Measurements from ENCODE around the gene FCHSD2.

GRCh38 chr11:73159297-73159696, 17.2 kb upstream of the FCHSD2 start:
- no peak for TF ChIP-seq EZH2 (IDR thresholded peaks at IDR 0.05; ENCODE audit: insufficient read depth, poor library complexity, severe bottlenecking)
- no peak for TF ChIP-seq EZH2phosphoT487 (IDR thresholded peaks at IDR 0.05; ENCODE audit: insufficient read depth, low read depth)

All from GM23248 (cell line).